GM12878 (cell line): ENCODE results near the gene DELE1. TPM values are rescaled to one million over a fixed set of nuclear protein-coding genes. Genes with fewer than 3 reads are reported as not detected.

ENCODE experiments used
- BMI1 ChIP-seq: fragments of 450-650 bp; IDR thresholded peaks from 2 replicates; pipeline ENCODE4 v1.6.1; 2016; ENCODE audit warnings: mild to moderate bottlenecking, moderate library complexity, borderline replicate concordance
- CBX5 ChIP-seq: sonication (generic); IDR thresholded peaks from 2 replicates; pipeline ENCODE4 v1.6.1; 2016; ENCODE audit warnings: low read depth, moderate library complexity, mild to moderate bottlenecking, inconsistent platforms
- FOXK2 ChIP-seq: fragments of 450-650 bp; IDR thresholded peaks from 2 replicates; pipeline ENCODE4 v1.6.1; 2017; ENCODE audit warnings: mild to moderate bottlenecking, moderate library complexity
- GABPA ChIP-seq: IDR thresholded peaks from 2 replicates; pipeline ENCODE4 v1.6.1; 2014; ENCODE audit warnings: antibody characterized with exemption, low read depth, mild to moderate bottlenecking, inconsistent platforms
- HDAC2 ChIP-seq: fragments of 200-600 bp; sonication (generic); IDR thresholded peaks from 2 replicates; pipeline ENCODE4 v1.6.1; 2017
- JUND ChIP-seq: IDR thresholded peaks from 2 replicates; pipeline ENCODE4 v1.6.1; 2012; ENCODE audit warnings: low read depth, mild to moderate bottlenecking, low read length, improper control_type of control experiment, moderate library complexity
- MLLT1 ChIP-seq: fragments of 450-650 bp; IDR thresholded peaks from 2 replicates; pipeline ENCODE4 v1.6.1; 2016; ENCODE audit warnings: mild to moderate bottlenecking
- MTA3 ChIP-seq: IDR thresholded peaks from 2 replicates; pipeline ENCODE4 v1.6.1; 2012; ENCODE audit warnings: low read length, inconsistent platforms, borderline replicate concordance
- NBN ChIP-seq: fragments of 450-650 bp; IDR thresholded peaks from 2 replicates; pipeline ENCODE4 v1.6.1; 2016
- SIX5 ChIP-seq: IDR thresholded peaks from 2 replicates; pipeline ENCODE4 v1.6.1; 2011; ENCODE audit warnings: mild to moderate bottlenecking, low read depth, low read length, moderate library complexity; ENCODE audit not compliant: severe bottlenecking
- SMAD1 ChIP-seq: fragments of 450-650 bp; IDR thresholded peaks from 2 replicates; pipeline ENCODE4 v1.6.1; 2018; ENCODE audit warnings: mild to moderate bottlenecking, low read depth; ENCODE audit not compliant: partially characterized antibody
- SMARCA5 ChIP-seq: fragments of 450-650 bp; IDR thresholded peaks from 2 replicates; pipeline ENCODE4 v1.6.1; 2017; ENCODE audit warnings: mild to moderate bottlenecking
- USF2 ChIP-seq: IDR thresholded peaks from 2 replicates; pipeline ENCODE4 v1.6.1; 2011; ENCODE audit warnings: low read depth, low read length, improper control_type of control experiment, borderline replicate concordance
- polyA plus RNA-seq, 11 experiments: library from polyadenylated mRNA; depleted of rRNA in 4 of 11; unstranded in 6 of 11; stranded (reverse) in 5 of 11; fragments of >200 nt; fragmentation: Nextera tagmentation in 4 of 11; fragmentation: Illumina TruSeq in 1 of 11; extraction: Ambion mirVana in 4 of 11; extraction: Trizol in 1 of 11; gene quantifications; 1 replicate in 1 of 11; 2 replicates in 10 of 11; pipeline versions ENCODE4 v1.2.1 to v1.2.3, GENCODE V29; 2011 to 2016; ENCODE audit warnings: inconsistent platforms in 2 of 11, missing spikeins in 2 of 11, low read depth in 1 of 11
- total RNA-seq, 4 experiments: library from RNA; depleted of rRNA in 3 of 4; stranded (reverse); fragments of >200 nt in 3 of 4; fragmentation: Illumina TruSeq in 1 of 4; extraction: Trizol in 1 of 4; gene quantifications; 2 replicates each; pipeline versions ENCODE4 v1.2.1 to v1.2.3, GENCODE V29; 2013 to 2021

Gene DELE1
- total and polyA plus RNA-seq, 10 of the 15 experiments (the other 5 are each of a cell fraction or from before 2014, with no cell fraction given): 18.9 to 71.4 (median 47.6) TPM

- TF ChIP-seq FOXK2: no peak
- no peak for TF ChIP-seq JUND
- no peak for TF ChIP-seq GABPA
- no peak for TF ChIP-seq SIX5
- no peak; the same call in 1 of the 2 replicates for TF ChIP-seq BMI1
- no peak for TF ChIP-seq HDAC2
- TF ChIP-seq USF2: no peak
- TF ChIP-seq SMARCA5: no peak
- 0 out of 2 replicates have a peak, but pooled peaks have one; percentile 8 for TF ChIP-seq CBX5
- TF ChIP-seq MLLT1: 0 out of 2 replicates have a peak, but pooled peaks have one; percentile 2
- TF ChIP-seq SMAD1: no peak
- TF ChIP-seq NBN: peak; percentile 10; the same call in 1 of the 2 replicates
- TF ChIP-seq MTA3: no peak
Measured at GRCh38 chr5:141879426-141879759, 44.3 kb upstream of the DELE1 start (continued).
